Activated CD4-positive, alpha-beta T cell treated with anti-CD3 and anti-CD28 coated beads, Interleukin-2, Interleukin-4, amounts not matched to agents 100 ng/mL and 50 ng/mL, durations not matched to agents 16 hours and 8 hours (primary cell): Measurements from ENCODE around the gene SAP130.
"Not testable (repeated sequence)": the region's sequence is repeated elsewhere in the genome, so short reads cannot be mapped to it uniquely, and the experiment has no call there.

Experiments used
- DNase-seq: peaks from one replicate; pipeline ENCODE4 v3.0.0-alpha.2; 2020; ENCODE audit warnings: low spot score

SAP130 gene

GRCh38 chr2:127953128-127953718 is 74.6 kb downstream of the SAP130 start:
- no peak for DNase-seq

GRCh38 chr2:127951026-127951425 is 76.8 kb downstream of the SAP130 start:
- DNase-seq, result no peak

- DNase-seq, result no peak
Measured at GRCh38 chr2:127950264-127950663, 77.6 kb downstream of the SAP130 start.

GRCh38 chr2:127945281-127945680 is 82.6 kb downstream of the SAP130 start:
- no peak for DNase-seq

- DNase-seq, result no peak
Measured at GRCh38 chr2:127943186-127943585, 84.7 kb downstream of the SAP130 start.

- DNase-seq, result no peak
Measured at GRCh38 chr2:127942002-127942401, 85.9 kb downstream of the SAP130 start.

- no peak for DNase-seq
Measured at GRCh38 chr2:127941461-127941860, 86.4 kb downstream of the SAP130 start.

- no peak for DNase-seq
Measured at GRCh38 chr2:127940641-127941040, 87.2 kb downstream of the SAP130 start.

GRCh38 chr2:127935337-127935736 is 92.5 kb downstream of the SAP130 start:
- no peak for DNase-seq

- no peak for DNase-seq
Measured at GRCh38 chr2:127932199-127932876, 95.5 kb downstream of the SAP130 start.

- DNase-seq, result no peak
Measured at GRCh38 chr2:127929449-127929848, 98.4 kb downstream of the SAP130 start.

- no peak for DNase-seq
Measured at GRCh38 chr2:127927384-127927783, 100.5 kb downstream of the SAP130 start.

GRCh38 chr2:127917916-127918315 is 109.9 kb downstream of the SAP130 start:
- no peak for DNase-seq

GRCh38 chr2:127913808-127914457 is 113.9 kb downstream of the SAP130 start:
- no peak for DNase-seq

- DNase-seq, result no peak
Measured at GRCh38 chr2:127911737-127912136, 116.1 kb downstream of the SAP130 start.

- DNase-seq, result no peak
Measured at GRCh38 chr2:127910415-127910814, 117.4 kb downstream of the SAP130 start.

- DNase-seq, result no peak
Measured at GRCh38 chr2:127909019-127909418, 118.8 kb downstream of the SAP130 start.

- not testable (repeated sequence) for DNase-seq
Measured at GRCh38 chr2:127907733-127908400, 120.0 kb downstream of the SAP130 start.

GRCh38 chr2:127906206-127906926 is 121.5 kb downstream of the SAP130 start:
- DNase-seq, result no peak

GRCh38 chr2:127901339-127902056 is 126.4 kb downstream of the SAP130 start:
- DNase-seq, result no peak

GRCh38 chr2:127897531-127898211 is 130.2 kb downstream of the SAP130 start:
- DNase-seq, result no peak
